NCI-H460 (cell line): Measurements from ENCODE around the gene ANKRD24. TPM values are rescaled to one million over a fixed set of nuclear protein-coding genes. Genes with fewer than 3 reads are reported as not detected.
A peak's percentile ranks its signal among the peaks of the same experiment; 100 is the strongest.
"Not testable (repeated sequence)": the region's sequence is repeated elsewhere in the genome, so short reads cannot be mapped to it uniquely, and the experiment has no call there.

ENCODE experiments used
- DNase-seq: peaks from one replicate; pipeline ENCODE4 v3.0.0-alpha.2; 2016; ENCODE audit warnings: low read depth; ENCODE audit errors: extremely low read depth
- total RNA-seq: library from RNA; depleted of rRNA; stranded (reverse); fragments of >200 nt; shearing (Covaris generic); gene quantifications from 2 replicates; pipeline ENCODE4 v1.2.3, GENCODE V29; 2014

The ANKRD24 gene
- total RNA-seq, 1 experiment from 2014 or later, result 0.37 TPM

- DNase-seq, result no peak
Measured at GRCh38 chr19:4196587-4197148, 14.2 kb downstream of the ANKRD24 start.

GRCh38 chr19:4197228-4197624 lies 14.7 kb downstream of the ANKRD24 start:
- no peak for DNase-seq

- no peak for DNase-seq
Measured at GRCh38 chr19:4197625-4198466, 15.4 kb downstream of the ANKRD24 start.

GRCh38 chr19:4198467-4199126 lies 16.1 kb downstream of the ANKRD24 start:
- no peak for DNase-seq

- DNase-seq, result no peak
Measured at GRCh38 chr19:4199699-4200293, 17.3 kb downstream of the ANKRD24 start.

GRCh38 chr19:4200940-4201542 lies 18.6 kb downstream of the ANKRD24 start:
- DNase-seq, result no peak

GRCh38 chr19:4201798-4202197 lies 19.3 kb downstream of the ANKRD24 start:
- DNase-seq, result no peak

GRCh38 chr19:4206818-4207484 lies 24.5 kb downstream of the ANKRD24 start:
- peak; percentile 18 for DNase-seq

GRCh38 chr19:4208385-4209094 lies 26.1 kb downstream of the ANKRD24 start:
- no peak for DNase-seq

GRCh38 chr19:4210166-4210731 lies 27.8 kb downstream of the ANKRD24 start:
- DNase-seq, result no peak

GRCh38 chr19:4213116-4213515 lies 30.6 kb downstream of the ANKRD24 start:
- no peak for DNase-seq

GRCh38 chr19:4215807-4216206 lies 33.3 kb downstream of the ANKRD24 start:
- DNase-seq, result no peak

GRCh38 chr19:4216846-4217245 lies 34.4 kb downstream of the ANKRD24 start:
- DNase-seq, result no peak

- DNase-seq, result no peak
Measured at GRCh38 chr19:4217429-4218264, 35.2 kb downstream of the ANKRD24 start.

- DNase-seq, result not testable (repeated sequence)
Measured at GRCh38 chr19:4218523-4218922, 36.0 kb downstream of the ANKRD24 start.

GRCh38 chr19:4220188-4220587 lies 37.7 kb downstream of the ANKRD24 start:
- DNase-seq, result no peak

- DNase-seq, result no peak
Measured at GRCh38 chr19:4224470-4224869, 42.0 kb downstream of the ANKRD24 start.

GRCh38 chr19:4225885-4226284 lies 43.4 kb downstream of the ANKRD24 start:
- DNase-seq, result no peak

GRCh38 chr19:4227771-4228170 lies 45.3 kb downstream of the ANKRD24 start:
- DNase-seq, result no peak
